Sigmoid colon (tissue), 4 donors: ENCODE data around the gene HSD17B2.

Source experiments
- EP300 ChIP-seq, 4 donors: sonication (generic); formaldehyde crosslinking; IDR thresholded peaks; one replicate each; pipeline ENCODE4 v1.6.1; 2017; ENCODE audit warnings: antibody characterized with exemption in 4 of 4
- POLR2AphosphoS5 ChIP-seq, 4 donors: sonication (generic); formaldehyde crosslinking; IDR thresholded peaks; one replicate each; pipeline ENCODE4 v1.6.1; 2017; ENCODE audit warnings: antibody characterized with exemption in 4 of 4
- TF ChIP-seq, protein P1 (sequence below), 4 experiments: fragments of 450-650 bp in 3 of 4; fragments of 200-600 bp in 1 of 4; IDR thresholded peaks; one replicate each; pipeline ENCODE4 v1.5.1; 2016 to 2019; ENCODE audit warnings: antibody characterized with exemption in 4 of 4, mild to moderate bottlenecking in 3 of 4, moderate library complexity in 2 of 4

DNA sequence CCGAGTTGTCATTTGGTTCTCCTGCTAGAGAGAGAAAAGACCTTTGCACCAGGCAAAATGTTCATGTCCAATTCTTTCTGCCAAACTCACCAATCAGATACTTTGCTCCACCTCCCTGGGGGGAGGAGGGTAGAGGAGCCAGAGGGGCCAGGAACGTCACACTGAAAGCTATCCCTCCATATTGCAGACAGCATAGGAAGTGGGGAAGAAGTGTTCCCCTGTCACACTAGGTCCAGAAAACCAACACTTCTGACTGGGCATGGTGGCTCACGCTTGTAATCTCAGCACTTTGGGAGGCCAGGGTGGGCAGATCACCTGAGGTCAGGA, 9.5 kb downstream of the HSD17B2 start:
- TF ChIP-seq, protein P1, sequence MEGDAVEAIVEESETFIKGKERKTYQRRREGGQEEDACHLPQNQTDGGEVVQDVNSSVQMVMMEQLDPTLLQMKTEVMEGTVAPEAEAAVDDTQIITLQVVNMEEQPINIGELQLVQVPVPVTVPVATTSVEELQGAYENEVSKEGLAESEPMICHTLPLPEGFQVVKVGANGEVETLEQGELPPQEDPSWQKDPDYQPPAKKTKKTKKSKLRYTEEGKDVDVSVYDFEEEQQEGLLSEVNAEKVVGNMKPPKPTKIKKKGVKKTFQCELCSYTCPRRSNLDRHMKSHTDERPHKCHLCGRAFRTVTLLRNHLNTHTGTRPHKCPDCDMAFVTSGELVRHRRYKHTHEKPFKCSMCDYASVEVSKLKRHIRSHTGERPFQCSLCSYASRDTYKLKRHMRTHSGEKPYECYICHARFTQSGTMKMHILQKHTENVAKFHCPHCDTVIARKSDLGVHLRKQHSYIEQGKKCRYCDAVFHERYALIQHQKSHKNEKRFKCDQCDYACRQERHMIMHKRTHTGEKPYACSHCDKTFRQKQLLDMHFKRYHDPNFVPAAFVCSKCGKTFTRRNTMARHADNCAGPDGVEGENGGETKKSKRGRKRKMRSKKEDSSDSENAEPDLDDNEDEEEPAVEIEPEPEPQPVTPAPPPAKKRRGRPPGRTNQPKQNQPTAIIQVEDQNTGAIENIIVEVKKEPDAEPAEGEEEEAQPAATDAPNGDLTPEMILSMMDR (IDR thresholded peaks at IDR 0.05): no peak
- TF ChIP-seq POLR2AphosphoS5 (IDR thresholded peaks at IDR 0.05) (no peak), EP300 (IDR thresholded peaks at IDR 0.05) (no peak)
